Lower leg skin (tissue), 3 donors: Measurements from ENCODE around the gene SH3BP5.

Source experiments
- CTCF ChIP-seq, 3 donors: fragments of 450-650 bp; IDR thresholded peaks; one replicate each; pipeline ENCODE4 v1.5.1; 2016; ENCODE audit warnings: antibody characterized with exemption in 3 of 3, mild to moderate bottlenecking in 3 of 3, moderate library complexity in 2 of 3
- POLR2A ChIP-seq, 2 donors: fragments of 450-650 bp; IDR thresholded peaks; one replicate each; pipeline ENCODE4 v1.6.1; 2016 to 2017; ENCODE audit warnings: antibody characterized with exemption in 2 of 2, mild to moderate bottlenecking in 1 of 2, moderate library complexity in 1 of 2

- TF ChIP-seq POLR2A (IDR thresholded peaks at IDR 0.05) (no peak), CTCF (IDR thresholded peaks at IDR 0.05) (no peak)
Measured at GRCh38 chr3:15291589-15292541, 40.5 kb downstream of the SH3BP5 start.
